Left ventricle myocardium inferior (tissue), 1 donor: Measurements from ENCODE around the gene DNAH8. TPM values are rescaled to one million over a fixed set of nuclear protein-coding genes. Genes with fewer than 3 reads are reported as not detected.

Experiments
- DNase-seq: peaks from one replicate; pipeline ENCODE4 v3.0.0-alpha.2; 2020
- H3K27ac ChIP-seq: fragments of 200-600 bp; replicated peaks from 2 replicates; pipeline ENCODE4 v1.8.0; 2021
- H3K27me3 ChIP-seq: fragments of 200-600 bp; 2 replicates; pipeline ENCODE4 v1.8.0; 2021; ENCODE audit warnings: low read depth
- H3K36me3 ChIP-seq: fragments of 200-600 bp; 2 replicates; pipeline ENCODE4 v1.8.0; 2021
- H3K4me1 ChIP-seq: fragments of 200-600 bp; 2 replicates; pipeline ENCODE4 v1.8.0; 2021
- H3K4me3 ChIP-seq: fragments of 200-600 bp; 2 replicates; pipeline ENCODE4 v1.8.0; 2021; ENCODE audit warnings: mild to moderate bottlenecking, moderate library complexity
- H3K9me3 ChIP-seq: fragments of 200-600 bp; replicated peaks from 2 replicates; pipeline ENCODE4 v1.8.0; 2021
- CTCF ChIP-seq: fragments of 200-600 bp; IDR thresholded peaks from 2 replicates; pipeline ENCODE4 v1.8.0; 2021; ENCODE audit warnings: antibody characterized with exemption, mild to moderate bottlenecking, borderline replicate concordance
- intact Hi-C: fragments of 100-400 bp; cut with micrococcal nuclease; formaldehyde crosslinking; loops from one replicate; pipeline ENCODE4 v1.11.0; 2022
- total RNA-seq: library from RNA; stranded (reverse); fragmentation: NEBNext Ultra II Directional; extraction: Animal tissue kit (Norgen Biotek cat#: 25700); gene quantifications from one replicate; pipeline ENCODE4 v1.2.1, GENCODE V29; 2021
- donor health status: DM: no; HTN: yes; CAD: no; lungs with severe emphysema.

Gene DNAH8
- total RNA-seq, 1 donor from 2014 or later = 0.03 TPM

- no peaks in the 10 kb centered on the region for H3K36me3 ChIP-seq
- no peak overlapping the region for H3K27ac ChIP-seq
- no peak overlapping the region for H3K4me3 ChIP-seq
- no peaks in the 10 kb centered on the region for H3K9me3 ChIP-seq
- DNase-seq = no peak
- intact Hi-C loops = no loop called here
- TF ChIP-seq CTCF = no peak
- H3K4me1 ChIP-seq = no peaks in the 10 kb centered on the region
- H3K27me3 ChIP-seq = peaks cover 10% of the 10 kb centered on the region
Observed at GRCh38 chr6:38753707-38754106, 38.6 kb downstream of the DNAH8 start.

- intact Hi-C loops = no loop called here
- H3K4me3 ChIP-seq = no peak overlapping the region
- H3K4me1 ChIP-seq = no peaks in the 10 kb centered on the region
- DNase-seq = no peak
- no peaks in the 10 kb centered on the region for H3K27me3 ChIP-seq
- no peak for TF ChIP-seq CTCF
- no peaks in the 10 kb centered on the region for H3K36me3 ChIP-seq
- no peak overlapping the region for H3K27ac ChIP-seq
- peaks cover 4% of the 10 kb centered on the region for H3K9me3 ChIP-seq
Observed at GRCh38 chr6:38755207-38755606, 40.1 kb downstream of the DNAH8 start.

GRCh38 chr6:38755874-38756273 is 40.8 kb downstream of the DNAH8 start:
- Histone ChIP-seq H3K9me3 (peaks cover 10% of the 10 kb centered on the region), H3K4me1 (no peaks in the 10 kb centered on the region), H3K36me3 (no peaks in the 10 kb centered on the region), H3K27ac (no peak overlapping the region), H3K27me3 (no peaks in the 10 kb centered on the region), H3K4me3 (no peak overlapping the region)
- intact Hi-C loops = no loop called here
- DNase-seq = no peak
- TF ChIP-seq CTCF = no peak

GRCh38 chr6:38760097-38760496 is 45.0 kb downstream of the DNAH8 start:
- H3K4me3 ChIP-seq = no peak overlapping the region
- H3K27me3 ChIP-seq = peaks cover 5% of the 10 kb centered on the region
- H3K36me3 ChIP-seq = no peaks in the 10 kb centered on the region
- DNase-seq = no peak
- H3K4me1 ChIP-seq = no peaks in the 10 kb centered on the region
- TF ChIP-seq CTCF = no peak
- H3K9me3 ChIP-seq = peaks cover 10% of the 10 kb centered on the region
- no peak overlapping the region for H3K27ac ChIP-seq
- intact Hi-C loops = no loop called here

- Histone ChIP-seq H3K27ac (no peak overlapping the region), H3K27me3 (peaks cover 5% of the 10 kb centered on the region), H3K9me3 (peaks cover 12% of the 10 kb centered on the region), H3K4me3 (no peak overlapping the region), H3K36me3 (no peaks in the 10 kb centered on the region), H3K4me1 (no peaks in the 10 kb centered on the region)
- no peak for TF ChIP-seq CTCF
- DNase-seq = no peak
- intact Hi-C loops = no loop called here
Observed at GRCh38 chr6:38762848-38763247, 47.7 kb downstream of the DNAH8 start.

- no peak for TF ChIP-seq CTCF
- intact Hi-C loops = no loop called here
Observed at GRCh38 chr6:38767560-38767959, 52.4 kb downstream of the DNAH8 start.

More at GRCh38 chr6:38767560-38767959, 52.4 kb downstream of the DNAH8 start:
- Histone ChIP-seq H3K9me3 (peaks cover 17% of the 10 kb centered on the region), H3K4me3 (no peak overlapping the region), H3K27me3 (peaks cover 4% of the 10 kb centered on the region), H3K4me1 (no peaks in the 10 kb centered on the region), H3K36me3 (no peaks in the 10 kb centered on the region), H3K27ac (no peak overlapping the region)
- no peak for DNase-seq
